GM23338 (cell line): Measurements from ENCODE around the gene ADAMTSL2.

Experiments
- EZH2 ChIP-seq: fragments of 200-600 bp; sonication (generic); IDR thresholded peaks from one replicate; pipeline ENCODE4 v1.8.0; 2017; ENCODE audit warnings: antibody characterized with exemption, mild to moderate bottlenecking, low read depth; ENCODE audit not compliant: unreplicated experiment
- NANOG ChIP-seq: IDR thresholded peaks from 2 replicates; pipeline ENCODE4 v1.6.1; 2016; ENCODE audit warnings: antibody characterized with exemption, borderline replicate concordance
- TF ChIP-seq, protein P1 (sequence below), 2 experiments: fragments of 200-600 bp in 1 of 2; sonication (generic) in 1 of 2; conservative IDR thresholded peaks; 2 replicates each; pipeline versions ENCODE4 v1.5.1 to v1.6.1; 2016 to 2017; ENCODE audit warnings: antibody characterized with exemption in 2 of 2, low read depth in 2 of 2, mild to moderate bottlenecking in 2 of 2, moderate library complexity in 1 of 2
- TF ChIP-seq, protein P2 (sequence below): IDR thresholded peaks from 2 replicates; pipeline ENCODE4 v1.6.1; 2016; ENCODE audit warnings: antibody characterized with exemption
- TF ChIP-seq, protein P3 (sequence below): IDR thresholded peaks from one replicate; pipeline ENCODE4 v1.6.1; 2018; ENCODE audit warnings: antibody characterized with exemption; ENCODE audit not compliant: unreplicated experiment

DNA sequence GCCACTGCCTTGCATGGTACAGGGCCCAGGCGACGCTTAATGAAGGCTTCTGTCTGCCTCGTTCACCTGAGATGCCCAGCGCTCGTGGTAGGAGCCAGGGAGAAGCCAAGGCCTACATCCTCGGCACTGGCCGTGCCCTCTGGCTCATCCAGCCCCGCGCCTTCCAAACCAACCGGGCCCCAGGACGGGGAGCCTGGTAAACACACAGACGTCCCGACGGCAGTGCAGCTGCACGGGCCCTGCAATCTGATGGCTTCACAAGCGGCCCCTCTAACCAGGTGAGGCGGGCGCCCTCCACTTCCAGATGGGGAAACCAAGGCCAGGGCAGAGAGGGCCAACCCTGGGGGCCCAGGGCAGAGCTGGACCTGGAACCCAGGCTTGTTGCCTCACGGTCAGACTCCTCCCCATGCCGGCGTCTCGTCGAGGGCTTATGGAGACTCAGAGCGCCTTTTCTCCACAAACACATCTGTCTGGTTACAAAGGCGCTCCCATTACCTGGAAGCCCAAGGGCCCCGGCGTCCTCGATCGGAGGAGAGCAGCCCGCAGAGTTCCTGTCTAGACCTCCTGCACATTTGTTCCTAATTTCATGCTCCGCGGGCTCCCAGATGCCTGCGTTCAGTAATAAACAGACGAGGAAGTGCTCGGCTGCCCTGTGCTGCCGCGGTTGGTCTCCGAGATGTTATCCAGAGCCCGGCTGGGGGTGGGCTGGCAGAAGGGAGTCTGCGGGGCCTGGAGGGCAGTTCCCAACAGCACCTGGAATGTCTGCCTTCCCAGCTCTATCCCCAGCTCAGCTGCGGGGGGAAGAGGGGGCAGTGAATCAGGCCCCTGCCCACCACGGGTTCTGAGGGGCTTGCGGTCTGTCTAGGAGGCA lies 51.2 kb downstream of the ADAMTSL2 start:
- TF ChIP-seq, protein P1, sequence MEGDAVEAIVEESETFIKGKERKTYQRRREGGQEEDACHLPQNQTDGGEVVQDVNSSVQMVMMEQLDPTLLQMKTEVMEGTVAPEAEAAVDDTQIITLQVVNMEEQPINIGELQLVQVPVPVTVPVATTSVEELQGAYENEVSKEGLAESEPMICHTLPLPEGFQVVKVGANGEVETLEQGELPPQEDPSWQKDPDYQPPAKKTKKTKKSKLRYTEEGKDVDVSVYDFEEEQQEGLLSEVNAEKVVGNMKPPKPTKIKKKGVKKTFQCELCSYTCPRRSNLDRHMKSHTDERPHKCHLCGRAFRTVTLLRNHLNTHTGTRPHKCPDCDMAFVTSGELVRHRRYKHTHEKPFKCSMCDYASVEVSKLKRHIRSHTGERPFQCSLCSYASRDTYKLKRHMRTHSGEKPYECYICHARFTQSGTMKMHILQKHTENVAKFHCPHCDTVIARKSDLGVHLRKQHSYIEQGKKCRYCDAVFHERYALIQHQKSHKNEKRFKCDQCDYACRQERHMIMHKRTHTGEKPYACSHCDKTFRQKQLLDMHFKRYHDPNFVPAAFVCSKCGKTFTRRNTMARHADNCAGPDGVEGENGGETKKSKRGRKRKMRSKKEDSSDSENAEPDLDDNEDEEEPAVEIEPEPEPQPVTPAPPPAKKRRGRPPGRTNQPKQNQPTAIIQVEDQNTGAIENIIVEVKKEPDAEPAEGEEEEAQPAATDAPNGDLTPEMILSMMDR (conservative IDR thresholded peaks at IDR 0.05; ENCODE audit: low read depth in 2 of 2): no peak
- TF ChIP-seq NANOG: no peak
- TF ChIP-seq, protein P2, sequence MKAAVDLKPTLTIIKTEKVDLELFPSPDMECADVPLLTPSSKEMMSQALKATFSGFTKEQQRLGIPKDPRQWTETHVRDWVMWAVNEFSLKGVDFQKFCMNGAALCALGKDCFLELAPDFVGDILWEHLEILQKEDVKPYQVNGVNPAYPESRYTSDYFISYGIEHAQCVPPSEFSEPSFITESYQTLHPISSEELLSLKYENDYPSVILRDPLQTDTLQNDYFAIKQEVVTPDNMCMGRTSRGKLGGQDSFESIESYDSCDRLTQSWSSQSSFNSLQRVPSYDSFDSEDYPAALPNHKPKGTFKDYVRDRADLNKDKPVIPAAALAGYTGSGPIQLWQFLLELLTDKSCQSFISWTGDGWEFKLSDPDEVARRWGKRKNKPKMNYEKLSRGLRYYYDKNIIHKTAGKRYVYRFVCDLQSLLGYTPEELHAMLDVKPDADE: no peak
- no peak for TF ChIP-seq EZH2
- TF ChIP-seq, protein P3, sequence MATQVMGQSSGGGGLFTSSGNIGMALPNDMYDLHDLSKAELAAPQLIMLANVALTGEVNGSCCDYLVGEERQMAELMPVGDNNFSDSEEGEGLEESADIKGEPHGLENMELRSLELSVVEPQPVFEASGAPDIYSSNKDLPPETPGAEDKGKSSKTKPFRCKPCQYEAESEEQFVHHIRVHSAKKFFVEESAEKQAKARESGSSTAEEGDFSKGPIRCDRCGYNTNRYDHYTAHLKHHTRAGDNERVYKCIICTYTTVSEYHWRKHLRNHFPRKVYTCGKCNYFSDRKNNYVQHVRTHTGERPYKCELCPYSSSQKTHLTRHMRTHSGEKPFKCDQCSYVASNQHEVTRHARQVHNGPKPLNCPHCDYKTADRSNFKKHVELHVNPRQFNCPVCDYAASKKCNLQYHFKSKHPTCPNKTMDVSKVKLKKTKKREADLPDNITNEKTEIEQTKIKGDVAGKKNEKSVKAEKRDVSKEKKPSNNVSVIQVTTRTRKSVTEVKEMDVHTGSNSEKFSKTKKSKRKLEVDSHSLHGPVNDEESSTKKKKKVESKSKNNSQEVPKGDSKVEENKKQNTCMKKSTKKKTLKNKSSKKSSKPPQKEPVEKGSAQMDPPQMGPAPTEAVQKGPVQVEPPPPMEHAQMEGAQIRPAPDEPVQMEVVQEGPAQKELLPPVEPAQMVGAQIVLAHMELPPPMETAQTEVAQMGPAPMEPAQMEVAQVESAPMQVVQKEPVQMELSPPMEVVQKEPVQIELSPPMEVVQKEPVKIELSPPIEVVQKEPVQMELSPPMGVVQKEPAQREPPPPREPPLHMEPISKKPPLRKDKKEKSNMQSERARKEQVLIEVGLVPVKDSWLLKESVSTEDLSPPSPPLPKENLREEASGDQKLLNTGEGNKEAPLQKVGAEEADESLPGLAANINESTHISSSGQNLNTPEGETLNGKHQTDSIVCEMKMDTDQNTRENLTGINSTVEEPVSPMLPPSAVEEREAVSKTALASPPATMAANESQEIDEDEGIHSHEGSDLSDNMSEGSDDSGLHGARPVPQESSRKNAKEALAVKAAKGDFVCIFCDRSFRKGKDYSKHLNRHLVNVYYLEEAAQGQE: no peak
